K562 (cell line): ENCODE measurements around the gene FRMPD3.

Experiments
- CBX1 ChIP-seq: sonication (generic); IDR thresholded peaks from 2 replicates; pipeline ENCODE4 v1.6.1; 2016; ENCODE audit warnings: antibody characterized with exemption, low read depth, mild to moderate bottlenecking
- TARDBP ChIP-seq: fragments of 450-650 bp; IDR thresholded peaks from 2 replicates; pipeline ENCODE4 v1.6.1; 2016

- TF ChIP-seq TARDBP (no peak), CBX1 (no peak)
These were observed at the start of gene FRMPD3 for GRCh38 chrX:107448998-107449835.
